Gastroesophageal sphincter (tissue), 4 donors: ENCODE measurements around the gene SPATA16. TPM values are rescaled to one million over a fixed set of nuclear protein-coding genes. Genes with fewer than 3 reads are reported as not detected.

Experiments
- ATAC-seq: fragments of 150-250 bp; one replicate; pipeline ENCODE4 v1.9.1; 2016; ENCODE audit warnings: mild to moderate bottlenecking, moderate library complexity
- H3K27ac ChIP-seq, 4 donors: fragments of 200-600 bp; sonication (generic) in 3 of 4; 1 replicate in 3 of 4; 2 replicates in 1 of 4; pipeline ENCODE4 v1.5.1; 2016 to 2019
- H3K27me3 ChIP-seq: fragments of 200-600 bp; sonication (generic); one replicate; pipeline ENCODE4 v1.5.1; 2019
- H3K36me3 ChIP-seq, 2 donors: fragments of 200-600 bp; sonication (generic); one replicate each; pipeline ENCODE4 v1.5.1; 2019; ENCODE audit warnings: control low read depth in 1 of 2
- H3K4me1 ChIP-seq, 3 donors: fragments of 200-600 bp; sonication (generic); 1 replicate in 2 of 3; 2 replicates in 1 of 3; pipeline ENCODE4 v1.5.1; 2016 to 2019; ENCODE audit warnings: control low read depth in 2 of 3
- H3K4me3 ChIP-seq, 2 donors: fragments of 200-600 bp; sonication (generic); one replicate each; pipeline ENCODE4 v1.5.1; 2019; ENCODE audit warnings: mild to moderate bottlenecking in 1 of 2, moderate library complexity in 1 of 2
- H3K9me3 ChIP-seq, 3 donors: fragments of 200-600 bp; sonication (generic); one replicate each; pipeline ENCODE4 v1.5.1; 2017 to 2019; ENCODE audit warnings: control low read depth in 2 of 3
- CTCF ChIP-seq, 4 experiments: fragments of 200-600 bp in 2 of 4; fragments of 450-650 bp in 2 of 4; sonication (generic) in 1 of 4; IDR thresholded peaks; one replicate each; pipeline ENCODE4 v1.5.1; 2017 to 2019; ENCODE audit warnings: antibody characterized with exemption in 4 of 4, mild to moderate bottlenecking in 2 of 4, moderate library complexity in 2 of 4
- EP300 ChIP-seq: sonication (generic); formaldehyde crosslinking; IDR thresholded peaks from one replicate; pipeline ENCODE4 v1.6.1; 2017; ENCODE audit warnings: antibody characterized with exemption, mild to moderate bottlenecking
- POLR2A ChIP-seq, 2 donors: fragments of 450-650 bp; IDR thresholded peaks; one replicate each; pipeline ENCODE4 v1.6.1; 2017; ENCODE audit warnings: antibody characterized with exemption in 2 of 2, mild to moderate bottlenecking in 2 of 2, moderate library complexity in 1 of 2
- POLR2AphosphoS5 ChIP-seq: sonication (generic); formaldehyde crosslinking; IDR thresholded peaks from one replicate; pipeline ENCODE4 v1.6.1; 2017; ENCODE audit warnings: antibody characterized with exemption
- WGBS, 2 donors: methylation state at CpG; one replicate each; pipeline ENCODE4 v1.1.5; 2018; ENCODE audit warnings: low coverage in 1 of 2; 5-methylcytosine and 5-hydroxymethylcytosine counted together
- total RNA-seq, 4 donors: library from RNA; depleted of rRNA; stranded (reverse); fragments of >200 nt; gene quantifications; one replicate each; pipeline ENCODE4 v1.1.0, GENCODE V29; 2016

SPATA16 gene
- total RNA-seq, 4 donors from 2014 or later, result not detected

GRCh38 chr3:172939651-172940293 lies 201.3 kb downstream of the SPATA16 start:
- no peaks in the 10 kb centered on the region for H3K36me3 ChIP-seq
- no peak for TF ChIP-seq EP300
- no peaks in the 10 kb centered on the region for H3K9me3 ChIP-seq
- no peak overlapping the region for H3K4me3 ChIP-seq
- WGBS, 2 donors, result 90 to 95% methylated on average over 2 of the region's 2 CpGs
- H3K27ac ChIP-seq, result no peak overlapping the region
- no peaks in the 10 kb centered on the region for H3K27me3 ChIP-seq
- ATAC-seq, result no peak
- H3K4me1 ChIP-seq, result no peaks in the 10 kb centered on the region

DNA sequence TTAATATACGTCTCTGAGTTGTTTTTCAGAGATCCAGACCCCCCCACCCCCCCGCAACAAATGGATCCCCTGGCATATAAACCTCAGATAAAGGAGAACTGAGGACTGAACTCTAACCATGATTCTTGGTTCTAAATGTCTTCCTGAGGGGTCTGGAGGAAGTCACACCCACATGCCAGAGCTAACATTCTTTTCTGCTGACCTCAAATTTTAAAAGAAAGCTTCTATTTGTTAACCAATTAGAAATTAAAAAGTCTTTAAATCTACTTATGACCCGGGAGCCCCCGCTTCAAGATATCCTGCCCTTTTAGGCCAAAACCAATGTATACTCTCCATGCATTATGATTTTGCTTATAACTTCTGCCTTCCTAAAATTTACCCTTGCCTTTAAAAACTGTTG lies 202.2 kb downstream of the SPATA16 start:
- 47 to 52% methylated on average over 3 to 4 of the region's 4 CpGs for WGBS, 2 donors
- Histone ChIP-seq H3K4me1 (no peaks in the 10 kb centered on the region), H3K36me3 (no peaks in the 10 kb centered on the region), H3K9me3 (no peaks in the 10 kb centered on the region), H3K27ac (no peak overlapping the region), H3K27me3 (no peaks in the 10 kb centered on the region), H3K4me3 (no peak overlapping the region)
- no peak for ATAC-seq
- no peak for TF ChIP-seq EP300
- TF ChIP-seq POLR2AphosphoS5, result no peak

- H3K4me1 ChIP-seq, result no peaks in the 10 kb centered on the region
- TF ChIP-seq EP300, result no peak
- no peak for TF ChIP-seq POLR2A (IDR thresholded peaks at IDR 0.05)
- no peak for TF ChIP-seq POLR2AphosphoS5
- no peak for TF ChIP-seq CTCF (IDR thresholded peaks at IDR 0.05)
- H3K9me3 ChIP-seq, result no peaks in the 10 kb centered on the region
- no peaks in the 10 kb centered on the region for H3K27me3 ChIP-seq
- no peaks in the 10 kb centered on the region for H3K36me3 ChIP-seq
- no peak for ATAC-seq
- no peak overlapping the region for H3K4me3 ChIP-seq
- H3K27ac ChIP-seq, result no peak overlapping the region
Observed at GRCh38 chr3:172931746-172932285, 209.2 kb downstream of the SPATA16 start.

- no peak for TF ChIP-seq EP300
- no peak for TF ChIP-seq POLR2AphosphoS5
- no peak for TF ChIP-seq POLR2A (IDR thresholded peaks at IDR 0.05)
- TF ChIP-seq CTCF (IDR thresholded peaks at IDR 0.05), result no peak
- no peaks in the 10 kb centered on the region for H3K27me3 ChIP-seq
- no peaks in the 10 kb centered on the region for H3K36me3 ChIP-seq
- 73 to 83% methylated on average over 1 of the region's 1 CpG for WGBS, 2 donors
- no peaks in the 10 kb centered on the region for H3K4me1 ChIP-seq
- H3K27ac ChIP-seq, result no peak overlapping the region
- ATAC-seq, result no peak
- no peaks in the 10 kb centered on the region for H3K9me3 ChIP-seq
- H3K4me3 ChIP-seq, result no peak overlapping the region
Observed at GRCh38 chr3:172929451-172929850, 211.6 kb downstream of the SPATA16 start.

- Histone ChIP-seq H3K27ac (no peak overlapping the region), H3K27me3 (no peaks in the 10 kb centered on the region), H3K9me3 (no peaks in the 10 kb centered on the region), H3K4me3 (no peak overlapping the region), H3K4me1 (no peaks in the 10 kb centered on the region), H3K36me3 (no peaks in the 10 kb centered on the region)
- ATAC-seq, result no peak
- WGBS, 2 donors, result 71 to 81% methylated on average over 3 of the region's 3 CpGs
- TF ChIP-seq POLR2AphosphoS5, result no peak
- TF ChIP-seq EP300, result no peak
- no peak for TF ChIP-seq POLR2A (IDR thresholded peaks at IDR 0.05)
- TF ChIP-seq CTCF (IDR thresholded peaks at IDR 0.05), result no peak
Observed at GRCh38 chr3:172924546-172924945, 216.5 kb downstream of the SPATA16 start.

- 86 to 87% methylated on average over 2 of the region's 2 CpGs for WGBS, 2 donors
- H3K4me1 ChIP-seq, result no peaks in the 10 kb centered on the region
- H3K27me3 ChIP-seq, result no peaks in the 10 kb centered on the region
- no peak for TF ChIP-seq CTCF (IDR thresholded peaks at IDR 0.05)
- TF ChIP-seq EP300, result no peak
- no peak for TF ChIP-seq POLR2AphosphoS5
- no peak for TF ChIP-seq POLR2A (IDR thresholded peaks at IDR 0.05)
- H3K4me3 ChIP-seq, result no peak overlapping the region
- no peak for ATAC-seq
- H3K27ac ChIP-seq, result no peak overlapping the region
- H3K36me3 ChIP-seq, result no peaks in the 10 kb centered on the region
- no peaks in the 10 kb centered on the region for H3K9me3 ChIP-seq
Observed at GRCh38 chr3:172919297-172919683, 221.7 kb downstream of the SPATA16 start.
